Astrocyte (in vitro differentiated cells and primary cell): ENCODE measurements around the gene HOXB2. TPM values are rescaled to one million over a fixed set of nuclear protein-coding genes. Genes with fewer than 3 reads are reported as not detected.

Source experiments
- DNase-seq: peaks from one replicate; pipeline ENCODE4 v3.0.0-alpha.2; 2010; ENCODE audit warnings: low read depth
- FAIRE-seq: peaks from 2 replicates; lab custom pipeline; 2011; peaks lifted over from hg19 to GRCh38; lab: Jason Lieb, UNC
- H2AFZ ChIP-seq: 2 replicates; pipeline ENCODE4 v1.6.0; 2012; ENCODE audit warnings: low read depth, low read length, inconsistent platforms
- H3K27ac ChIP-seq: 2 replicates; pipeline ENCODE4 v1.5.1; 2011; ENCODE audit warnings: low read depth, low read length, inconsistent platforms
- H3K27me3 ChIP-seq: 2 replicates; pipeline ENCODE4 v1.6.0; 2011; ENCODE audit warnings: low read length, inconsistent platforms; ENCODE audit not compliant: insufficient read depth
- H3K36me3 ChIP-seq: 2 replicates; pipeline ENCODE4 v1.5.1; 2011; ENCODE audit warnings: low read length, inconsistent platforms; ENCODE audit not compliant: insufficient read depth
- H3K4me1 ChIP-seq: 2 replicates; pipeline ENCODE4 v1.5.1; 2011; ENCODE audit warnings: low read length, inconsistent platforms; ENCODE audit not compliant: insufficient read depth
- H3K4me2 ChIP-seq: 2 replicates; pipeline ENCODE4 v1.6.0; 2012; ENCODE audit warnings: low read length, inconsistent platforms
- H3K4me3 ChIP-seq: 2 replicates; pipeline ENCODE4 v1.5.1; 2011; ENCODE audit warnings: low read depth, mild to moderate bottlenecking, low read length, inconsistent platforms; ENCODE audit not compliant: insufficient read depth
- H3K79me2 ChIP-seq: 2 replicates; pipeline ENCODE4 v1.6.0; 2012; ENCODE audit warnings: mild to moderate bottlenecking, low read length, inconsistent platforms; ENCODE audit not compliant: insufficient read depth
- H3K9ac ChIP-seq: 2 replicates; pipeline ENCODE4 v1.6.0; 2012; ENCODE audit warnings: mild to moderate bottlenecking, low read length, inconsistent platforms
- H3K9me3 ChIP-seq: 2 replicates; pipeline ENCODE4 v1.5.1; 2012; ENCODE audit warnings: low read depth, mild to moderate bottlenecking, low read length, inconsistent platforms; ENCODE audit not compliant: insufficient read depth
- H4K20me1 ChIP-seq: 2 replicates; pipeline ENCODE4 v1.6.0; 2012; ENCODE audit warnings: low read length, inconsistent platforms; ENCODE audit not compliant: insufficient read depth
- H3K27ac Mint-ChIP-seq: one replicate; pipeline ENCODE4 v1.8.0; 2021; ENCODE audit warnings: mild to moderate bottlenecking, mixed read lengths; ENCODE audit not compliant: unreplicated experiment
- H3K27me3 Mint-ChIP-seq: one replicate; pipeline ENCODE4 v1.8.0; 2021; ENCODE audit warnings: low read depth, mixed read lengths; ENCODE audit not compliant: unreplicated experiment
- H3K36me3 Mint-ChIP-seq: one replicate; pipeline ENCODE4 v1.8.0; 2021; ENCODE audit warnings: low read depth, mixed read lengths; ENCODE audit not compliant: unreplicated experiment
- H3K4me1 Mint-ChIP-seq: one replicate; pipeline ENCODE4 v1.8.0; 2021; ENCODE audit warnings: low read depth, mixed read lengths; ENCODE audit not compliant: unreplicated experiment
- H3K4me3 Mint-ChIP-seq: one replicate; pipeline ENCODE4 v1.8.0; 2021; ENCODE audit warnings: mild to moderate bottlenecking, moderate library complexity, mixed read lengths; ENCODE audit not compliant: unreplicated experiment
- H3K9me3 Mint-ChIP-seq: one replicate; pipeline ENCODE4 v1.8.0; 2021; ENCODE audit warnings: mild to moderate bottlenecking, mixed read lengths; ENCODE audit not compliant: unreplicated experiment
- EZH2 ChIP-seq: IDR thresholded peaks from 2 replicates; pipeline ENCODE4 v1.6.1; 2012; ENCODE audit warnings: mild to moderate bottlenecking, low read length, inconsistent platforms; ENCODE audit not compliant: insufficient read depth
- total RNA-seq: library from RNA; stranded (reverse); gene quantifications from 2 replicates; pipeline ENCODE4 v1.2.1, GENCODE V29; 2021
- TF ChIP-seq, protein P1 (sequence below): IDR thresholded peaks from 2 replicates; pipeline ENCODE4 v1.5.1; 2011; ENCODE audit warnings: low read depth, mild to moderate bottlenecking, inconsistent platforms, low read length, moderate library complexity; ENCODE audit not compliant: insufficient read depth

HOXB2 gene
- total RNA-seq, 1 donor from 2014 or later = 0.41 TPM

DNA sequence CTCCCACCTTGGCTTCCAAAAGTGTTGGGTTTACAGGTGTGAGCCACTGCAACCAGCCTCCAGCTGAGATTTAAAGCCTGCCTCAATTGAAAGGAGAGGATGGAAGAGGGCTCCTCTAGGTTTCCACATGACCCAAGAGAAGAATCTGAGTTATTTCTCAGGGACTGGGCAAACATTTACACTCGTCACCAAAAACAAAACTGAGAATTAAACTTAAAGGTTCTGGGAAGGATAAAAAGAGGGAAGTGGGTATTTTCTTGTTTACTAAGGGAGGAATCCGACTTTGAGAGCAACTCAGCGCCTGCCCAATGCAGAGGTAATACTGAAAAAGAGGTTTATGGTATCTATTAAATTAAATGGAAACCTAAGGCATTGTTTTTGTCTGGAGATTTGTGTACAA, 27.4 kb downstream of the HOXB2 start:
- H3K79me2 ChIP-seq = no peaks in the 10 kb centered on the region
- Mint-ChIP-seq H3K4me1 (peaks cover 6% of the 10 kb centered on the region), H3K36me3 (no peaks in the 10 kb centered on the region), H3K27me3 (peaks cover 82% of the 10 kb centered on the region), H3K27ac (no peak overlapping the region), H3K9me3 (peaks cover 4% of the 10 kb centered on the region), H3K4me3 (no peak overlapping the region)
- peaks cover 21% of the 10 kb centered on the region for H3K27me3 ChIP-seq
- H3K9ac ChIP-seq = no peak overlapping the region
- H3K4me2 ChIP-seq = no peak overlapping the region
- FAIRE-seq = no peak
- H3K4me3 ChIP-seq = no peak overlapping the region
- no peaks in the 10 kb centered on the region for H3K36me3 ChIP-seq
- no peaks in the 10 kb centered on the region for H4K20me1 ChIP-seq
- no peak for DNase-seq
- H2AFZ ChIP-seq = no peak overlapping the region
- H3K9me3 ChIP-seq = no peaks in the 10 kb centered on the region
- TF ChIP-seq, protein P1, sequence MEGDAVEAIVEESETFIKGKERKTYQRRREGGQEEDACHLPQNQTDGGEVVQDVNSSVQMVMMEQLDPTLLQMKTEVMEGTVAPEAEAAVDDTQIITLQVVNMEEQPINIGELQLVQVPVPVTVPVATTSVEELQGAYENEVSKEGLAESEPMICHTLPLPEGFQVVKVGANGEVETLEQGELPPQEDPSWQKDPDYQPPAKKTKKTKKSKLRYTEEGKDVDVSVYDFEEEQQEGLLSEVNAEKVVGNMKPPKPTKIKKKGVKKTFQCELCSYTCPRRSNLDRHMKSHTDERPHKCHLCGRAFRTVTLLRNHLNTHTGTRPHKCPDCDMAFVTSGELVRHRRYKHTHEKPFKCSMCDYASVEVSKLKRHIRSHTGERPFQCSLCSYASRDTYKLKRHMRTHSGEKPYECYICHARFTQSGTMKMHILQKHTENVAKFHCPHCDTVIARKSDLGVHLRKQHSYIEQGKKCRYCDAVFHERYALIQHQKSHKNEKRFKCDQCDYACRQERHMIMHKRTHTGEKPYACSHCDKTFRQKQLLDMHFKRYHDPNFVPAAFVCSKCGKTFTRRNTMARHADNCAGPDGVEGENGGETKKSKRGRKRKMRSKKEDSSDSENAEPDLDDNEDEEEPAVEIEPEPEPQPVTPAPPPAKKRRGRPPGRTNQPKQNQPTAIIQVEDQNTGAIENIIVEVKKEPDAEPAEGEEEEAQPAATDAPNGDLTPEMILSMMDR = no peak
- TF ChIP-seq EZH2 = no peak
- no peak overlapping the region for H3K27ac ChIP-seq
- H3K4me1 ChIP-seq = peaks cover 11% of the 10 kb centered on the region

DNA sequence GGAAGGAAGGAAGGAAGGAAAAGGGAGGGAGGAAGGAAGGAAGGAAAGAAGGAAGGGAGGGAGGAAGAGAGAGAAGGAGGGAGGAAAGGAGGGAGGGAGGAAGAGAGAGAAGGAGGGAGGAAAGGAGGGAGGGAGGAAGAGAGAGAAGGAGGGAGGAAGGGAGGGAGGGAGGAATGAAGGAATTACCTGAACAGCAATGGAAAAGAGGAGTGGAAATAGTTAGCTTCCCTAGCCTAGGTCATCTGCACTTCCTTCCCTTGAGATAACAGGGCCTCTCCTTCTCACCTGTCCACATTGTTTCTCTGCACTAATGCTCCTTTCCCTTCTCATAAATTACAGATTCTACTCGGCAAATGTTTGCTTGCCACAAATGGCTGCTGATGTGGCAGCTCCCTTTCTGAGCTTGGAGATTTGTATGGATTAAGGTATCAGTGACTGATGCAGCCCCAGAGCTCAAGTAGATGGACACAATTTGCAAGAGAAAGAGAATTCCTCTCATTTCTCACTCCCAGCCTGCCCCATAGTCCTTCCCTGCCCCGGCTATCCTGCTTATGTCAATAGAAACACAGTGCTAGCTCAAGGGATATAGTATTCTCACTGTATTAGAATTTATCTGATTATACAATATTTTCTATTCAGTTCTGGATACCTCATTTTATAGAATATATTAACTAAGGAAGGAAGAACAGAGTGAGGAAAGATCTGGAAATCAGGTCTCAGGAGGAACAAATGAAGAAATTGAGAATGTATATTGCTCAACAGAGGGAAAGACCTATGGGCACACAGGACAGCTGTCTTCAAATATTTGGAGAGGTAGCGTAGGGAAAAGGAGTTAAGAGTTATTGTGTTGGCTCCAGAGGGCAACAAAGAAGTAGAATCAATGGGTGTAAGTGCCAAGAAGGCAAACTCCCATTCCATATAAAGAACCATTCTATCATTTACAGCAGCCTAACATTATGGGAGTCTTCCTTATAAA, 28.7 kb downstream of the HOXB2 start:
- Mint-ChIP-seq H3K4me1 (peaks cover 6% of the 10 kb centered on the region), H3K36me3 (no peaks in the 10 kb centered on the region), H3K4me3 (no peak overlapping the region), H3K27me3 (peaks cover 80% of the 10 kb centered on the region), H3K27ac (no peak overlapping the region), H3K9me3 (peaks cover 7% of the 10 kb centered on the region)
- Histone ChIP-seq H2AFZ (no peak overlapping the region), H3K79me2 (no peaks in the 10 kb centered on the region), H3K4me1 (peaks cover 4% of the 10 kb centered on the region), H4K20me1 (no peaks in the 10 kb centered on the region), H3K9ac (no peak overlapping the region), H3K36me3 (no peaks in the 10 kb centered on the region), H3K4me3 (no peak overlapping the region), H3K27ac (no peak overlapping the region), H3K27me3 (peaks cover 21% of the 10 kb centered on the region), H3K4me2 (no peak overlapping the region), H3K9me3 (no peaks in the 10 kb centered on the region)
- no peak for FAIRE-seq
- TF ChIP-seq, protein P1 = no peak
- no peak for TF ChIP-seq EZH2
- DNase-seq = no peak

DNA sequence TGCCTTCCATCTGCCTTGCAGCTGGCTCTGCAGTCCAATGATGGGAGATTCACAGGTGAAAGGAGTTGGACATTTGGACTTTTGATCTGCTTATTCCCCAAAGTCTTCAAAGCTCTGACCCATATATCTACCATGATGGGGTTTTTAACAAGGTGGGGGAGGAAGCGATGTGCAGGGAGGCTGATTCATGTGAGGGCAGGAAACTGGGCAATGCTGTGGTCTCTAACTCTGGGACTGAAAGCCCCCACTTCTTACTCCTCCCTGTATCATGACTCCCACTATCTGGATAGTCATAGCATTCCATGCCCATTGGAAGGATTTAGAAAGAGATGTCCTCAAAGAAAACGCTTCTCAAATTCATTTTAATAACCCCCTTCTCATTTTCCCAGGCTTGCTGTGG, 30.4 kb downstream of the HOXB2 start:
- FAIRE-seq = no peak
- Histone ChIP-seq H3K36me3 (no peaks in the 10 kb centered on the region), H3K79me2 (no peaks in the 10 kb centered on the region), H3K9me3 (no peaks in the 10 kb centered on the region), H3K27ac (no peak overlapping the region), H2AFZ (no peak overlapping the region), H3K4me3 (no peak overlapping the region), H4K20me1 (no peaks in the 10 kb centered on the region), H3K4me2 (no peak overlapping the region), H3K27me3 (peaks cover 15% of the 10 kb centered on the region), H3K9ac (no peak overlapping the region), H3K4me1 (peaks cover 4% of the 10 kb centered on the region)
- TF ChIP-seq, protein P1 = no peak
- no peak for TF ChIP-seq EZH2
- Mint-ChIP-seq H3K4me3 (no peak overlapping the region), H3K27ac (no peak overlapping the region), H3K36me3 (no peaks in the 10 kb centered on the region), H3K9me3 (peaks cover 6% of the 10 kb centered on the region), H3K4me1 (peaks cover 6% of the 10 kb centered on the region), H3K27me3 (peaks cover 65% of the 10 kb centered on the region)
- no peak for DNase-seq
